HEK293 (cell line): Measurements from ENCODE around the gene AUP1.

Experiments used
- CTCF ChIA-PET: fragments of 350-600 bp; formaldehyde crosslinking; extraction: SDS; loops from one replicate; lab custom pipeline; 2021; ENCODE audit warnings: antibody characterized with exemption; lab: Yijun Ruan, JAX
- POLR2A ChIA-PET: fragments of 300-600 bp; formaldehyde crosslinking; extraction: SDS; loops from one replicate; lab custom pipeline; 2020; ENCODE audit warnings: antibody characterized with exemption, inconsistent platforms; lab: Yijun Ruan, JAX
- H3K27ac ChIP-seq: fragments of 200-500 bp; sonication (Bioruptor generic); 2 replicates; pipeline ENCODE4 v1.5.1; 2014; ENCODE audit warnings: low read depth, low read length, control low read depth, inconsistent platforms; ENCODE audit errors: extremely low read depth
- H3K36me3 ChIP-seq, 2 experiments: fragments of 200-500 bp in 1 of 2; sonication (Bioruptor generic) in 1 of 2; 1 replicate in 1 of 2; 2 replicates in 1 of 2; pipeline ENCODE4 v1.5.1; 2014 to 2017; ENCODE audit warnings: inconsistent platforms in 2 of 2, low read length in 2 of 2; ENCODE audit not compliant: control insufficient read depth in 2 of 2, insufficient read depth in 1 of 2
- H3K4me1 ChIP-seq: fragments of 200-500 bp; sonication (Bioruptor generic); 2 replicates; pipeline ENCODE4 v1.5.1; 2014; ENCODE audit warnings: mild to moderate bottlenecking, low read length, inconsistent platforms; ENCODE audit not compliant: control insufficient read depth, insufficient read depth
- H3K4me3 ChIP-seq: 2 replicates; pipeline ENCODE4 v1.5.1; 2011; ENCODE audit warnings: low read depth, mild to moderate bottlenecking, control low read depth, low read length, moderate library complexity
- H3K9me3 ChIP-seq: fragments of 200-500 bp; sonication (Bioruptor generic); 2 replicates; pipeline ENCODE4 v1.5.1; 2014; ENCODE audit warnings: low read depth, low read length, inconsistent platforms; ENCODE audit not compliant: control insufficient read depth, insufficient read depth
- ATF2 ChIP-seq: fragments of 450-650 bp; formaldehyde crosslinking; IDR thresholded peaks from 2 replicates; pipeline ENCODE4 v1.5.1; 2016; ENCODE audit warnings: missing biosample characterization, missing genetic modification characterization, low read depth
- BCL11B ChIP-seq: fragments of 450-650 bp; formaldehyde crosslinking; IDR thresholded peaks from 2 replicates; pipeline ENCODE4 v1.5.1; 2016; ENCODE audit warnings: low read depth, missing biosample characterization, missing genetic modification characterization
- IKZF3 ChIP-seq: fragments of 450-650 bp; IDR thresholded peaks from 2 replicates; pipeline ENCODE4 v1.5.0; 2018; ENCODE audit warnings: missing biosample characterization, mild to moderate bottlenecking, missing genetic modification characterization, moderate library complexity
- MYNN ChIP-seq: fragments of 450-650 bp; formaldehyde crosslinking; IDR thresholded peaks from 2 replicates; pipeline ENCODE4 v1.5.1; 2016; ENCODE audit warnings: missing biosample characterization, missing genetic modification characterization, borderline replicate concordance
- MZF1 ChIP-seq: fragments of 450-650 bp; formaldehyde crosslinking; IDR thresholded peaks from 2 replicates; pipeline ENCODE4 v1.5.1; 2017; ENCODE audit warnings: missing biosample characterization, missing genetic modification characterization, borderline replicate concordance
- PRDM1 ChIP-seq: fragments of 450-650 bp; formaldehyde crosslinking; IDR thresholded peaks from 2 replicates; pipeline ENCODE4; 2016; ENCODE audit warnings: missing biosample characterization, missing genetic modification characterization
- SCRT1 ChIP-seq: fragments of 450-650 bp; formaldehyde crosslinking; IDR thresholded peaks from 2 replicates; pipeline ENCODE4 v1.5.1; 2016; ENCODE audit warnings: missing biosample characterization, missing genetic modification characterization, borderline replicate concordance
- ZBTB11 ChIP-seq: fragments of 450-650 bp; formaldehyde crosslinking; conservative IDR thresholded peaks from 2 replicates; pipeline ENCODE4 v1.5.1; 2016; ENCODE audit warnings: low read depth, missing biosample characterization, missing genetic modification characterization
- ZBTB21 ChIP-seq: fragments of 450-650 bp; formaldehyde crosslinking; IDR thresholded peaks from 2 replicates; pipeline ENCODE4 v1.5.1; 2017; ENCODE audit warnings: missing biosample characterization, missing genetic modification characterization
- ZFHX2 ChIP-seq: fragments of 450-650 bp; formaldehyde crosslinking; conservative IDR thresholded peaks from 2 replicates; pipeline ENCODE4 v1.5.1; 2016; ENCODE audit warnings: missing biosample characterization, missing genetic modification characterization
- ZFP3 ChIP-seq: fragments of 450-650 bp; formaldehyde crosslinking; IDR thresholded peaks from 2 replicates; pipeline ENCODE4 v1.5.1; 2016; ENCODE audit warnings: low read depth, missing biosample characterization, missing genetic modification characterization
- ZNF266 ChIP-seq: fragments of 450-650 bp; formaldehyde crosslinking; IDR thresholded peaks from 2 replicates; pipeline ENCODE4 v1.5.1; 2016; ENCODE audit warnings: missing biosample characterization, missing genetic modification characterization, low read depth
- ZNF280C ChIP-seq: fragments of 450-650 bp; formaldehyde crosslinking; IDR thresholded peaks from 2 replicates; pipeline ENCODE4 v1.5.1; 2016; ENCODE audit warnings: missing biosample characterization, missing genetic modification characterization
- ZNF335 ChIP-seq: fragments of 450-650 bp; formaldehyde crosslinking; conservative IDR thresholded peaks from 2 replicates; pipeline ENCODE4 v1.5.1; 2016; ENCODE audit warnings: missing biosample characterization, missing genetic modification characterization
- ZNF341 ChIP-seq: fragments of 450-650 bp; formaldehyde crosslinking; IDR thresholded peaks from 2 replicates; pipeline ENCODE4; 2016; ENCODE audit warnings: low read depth, missing biosample characterization, missing genetic modification characterization
- ZNF350 ChIP-seq: fragments of 450-650 bp; formaldehyde crosslinking; IDR thresholded peaks from 2 replicates; pipeline ENCODE4 v1.5.0; 2017; ENCODE audit warnings: missing biosample characterization, mild to moderate bottlenecking, missing genetic modification characterization
- ZNF394 ChIP-seq: fragments of 450-650 bp; formaldehyde crosslinking; IDR thresholded peaks from 2 replicates; pipeline ENCODE4 v1.5.1; 2016; ENCODE audit warnings: missing biosample characterization, missing genetic modification characterization, mild to moderate bottlenecking, moderate library complexity, borderline replicate concordance
- ZNF48 ChIP-seq: fragments of 450-650 bp; formaldehyde crosslinking; IDR thresholded peaks from 2 replicates; pipeline ENCODE4 v1.5.1; 2016; ENCODE audit warnings: missing biosample characterization, missing genetic modification characterization
- ZNF558 ChIP-seq: fragments of 450-650 bp; formaldehyde crosslinking; IDR thresholded peaks from 2 replicates; pipeline ENCODE4 v1.5.1; 2016; ENCODE audit warnings: missing biosample characterization, missing genetic modification characterization
- ZNF600 ChIP-seq: fragments of 450-650 bp; formaldehyde crosslinking; IDR thresholded peaks from 2 replicates; pipeline ENCODE4 v1.5.1; 2016; ENCODE audit warnings: missing biosample characterization, missing genetic modification characterization
- ZNF660 ChIP-seq: fragments of 450-650 bp; IDR thresholded peaks from 2 replicates; pipeline ENCODE4 v1.5.1; 2018; ENCODE audit warnings: missing biosample characterization, mild to moderate bottlenecking, missing genetic modification characterization
- ZNF664 ChIP-seq: fragments of 450-650 bp; formaldehyde crosslinking; IDR thresholded peaks from 2 replicates; pipeline ENCODE4 v1.5.1; 2016; ENCODE audit warnings: missing biosample characterization, missing genetic modification characterization
- ZNF670 ChIP-seq: fragments of 450-650 bp; formaldehyde crosslinking; IDR thresholded peaks from 2 replicates; pipeline ENCODE4 v1.5.1; 2016; ENCODE audit warnings: missing biosample characterization, missing genetic modification characterization, low read depth
- ZNF785 ChIP-seq: fragments of 450-650 bp; formaldehyde crosslinking; IDR thresholded peaks from 2 replicates; pipeline ENCODE4 v1.5.1; 2016; ENCODE audit warnings: missing biosample characterization, missing genetic modification characterization
- ZNF791 ChIP-seq: fragments of 450-650 bp; formaldehyde crosslinking; IDR thresholded peaks from 2 replicates; pipeline ENCODE4 v1.5.1; 2016; ENCODE audit warnings: missing biosample characterization, missing genetic modification characterization
- ZSCAN30 ChIP-seq: fragments of 450-650 bp; IDR thresholded peaks from 2 replicates; pipeline ENCODE4 v1.5.1; 2018; ENCODE audit warnings: missing biosample characterization, mild to moderate bottlenecking, missing genetic modification characterization, moderate library complexity
- ZXDB ChIP-seq: fragments of 450-650 bp; formaldehyde crosslinking; IDR thresholded peaks from 2 replicates; pipeline ENCODE4 v1.5.1; 2016; ENCODE audit warnings: missing biosample characterization, missing genetic modification characterization

The AUP1 gene

DNA sequence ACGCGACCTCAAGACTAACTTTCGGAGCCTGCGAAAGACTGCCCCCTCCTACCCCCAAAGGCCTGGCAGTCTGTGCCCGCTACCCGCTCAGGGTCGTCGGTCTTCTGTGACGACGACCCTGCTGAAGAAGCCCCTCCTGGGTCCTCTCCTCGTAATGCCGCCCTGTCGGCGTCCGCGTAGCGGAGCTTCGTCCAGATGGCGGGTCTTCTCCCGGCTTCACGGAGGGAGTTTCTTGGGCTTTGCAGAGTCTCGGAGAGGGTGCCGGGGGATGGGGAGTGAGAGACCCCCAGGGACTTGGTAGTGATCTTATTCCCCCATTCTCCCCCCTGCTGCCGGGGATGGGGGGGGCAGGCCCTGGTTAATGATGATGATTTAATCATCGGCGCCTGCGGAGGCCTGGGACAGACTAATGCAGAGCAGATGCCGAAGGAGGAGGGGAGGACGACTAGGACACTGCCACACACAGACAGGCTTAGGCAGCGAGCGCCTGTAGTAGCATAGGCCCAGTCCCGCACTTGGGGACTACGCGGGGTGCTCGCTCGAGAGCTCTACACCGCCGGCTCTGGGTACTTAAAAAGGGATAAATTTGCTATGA, 21.5 kb downstream of the AUP1 start:
- peaks cover 4% of the 10 kb centered on the region; the same call in 1 of the 2 replicates for H3K4me1 ChIP-seq
- ChIA-PET POLR2A (interaction anchor here (1.7 to 3.3 kb wide), 6 partner anchors 13 to 50 kb away, joined by 4 to 18 read pairs (median 8); partner anchors contain the start of genes AUP1, DQX1, HTRA2 and WBP1), CTCF (interaction anchor here (0.9 kb wide), 1 partner anchor 72 kb away, joined by 4 read pairs; no protein-coding TSS in a partner anchor)
- H3K27ac ChIP-seq: peak overlapping the region; percentile 96
- H3K4me3 ChIP-seq: peak overlapping the region; percentile 100
- H3K9me3 ChIP-seq: no peaks in the 10 kb centered on the region
- H3K36me3 ChIP-seq: peaks cover 4 to 20% of the 10 kb centered on the region in 2 experiments; a peak in 2 of 3 replicates
- TF ChIP-seq ZFHX2 (tag by site-specific recombination) (no peak), ZNF660 (tag by site-specific recombination) (0 out of 2 replicates have a peak, but pooled peaks have one; percentile 24), PRDM1 (no peak), ZSCAN30 (tag by site-specific recombination) (no peak), ZNF394 (tag by site-specific recombination) (no peak), ZNF280C (tag by site-specific recombination) (no peak), ZNF600 (0 out of 2 replicates have a peak, but pooled peaks have one; percentile 40), ZNF341 (tag by site-specific recombination) (peak; percentile 36; the same call in 1 of the 2 replicates), MYNN (tag by site-specific recombination) (no peak), ZNF335 (peak; percentile 81), ZNF670 (no peak), ZXDB (tag by site-specific recombination) (0 out of 2 replicates have a peak, but pooled peaks have one; percentile 10), ZNF350 (tag by site-specific recombination) (no peak), ATF2 (tag by site-specific recombination) (no peak), ZNF785 (tag by site-specific recombination) (no peak), ZNF664 (tag by site-specific recombination) (no peak), ZNF48 (no peak), ZNF558 (no peak), ZFP3 (tag by site-specific recombination) (no peak), ZBTB21 (tag by site-specific recombination) (peak; percentile 20; the same call in 1 of the 2 replicates), ZNF791 (no peak), IKZF3 (tag by site-specific recombination) (no peak), ZBTB11 (tag by site-specific recombination) (0 out of 2 replicates have a peak, but pooled peaks have one; percentile 32), BCL11B (tag by site-specific recombination) (no peak), MZF1 (tag by site-specific recombination) (no peak), SCRT1 (tag by site-specific recombination) (no peak), ZNF266 (tag by site-specific recombination) (no peak)
